Kidney glomerular epithelial cell (primary cell): ENCODE measurements around the gene MED17.
"Not testable (repeated sequence)": the region's sequence is repeated elsewhere in the genome, so short reads cannot be mapped to it uniquely, and the experiment has no call there.

Experiments used
- DNase-seq: peaks from one replicate; lab custom pipeline; 2025; lab: John Stamatoyannopoulos, UW

The MED17 gene, protein sequence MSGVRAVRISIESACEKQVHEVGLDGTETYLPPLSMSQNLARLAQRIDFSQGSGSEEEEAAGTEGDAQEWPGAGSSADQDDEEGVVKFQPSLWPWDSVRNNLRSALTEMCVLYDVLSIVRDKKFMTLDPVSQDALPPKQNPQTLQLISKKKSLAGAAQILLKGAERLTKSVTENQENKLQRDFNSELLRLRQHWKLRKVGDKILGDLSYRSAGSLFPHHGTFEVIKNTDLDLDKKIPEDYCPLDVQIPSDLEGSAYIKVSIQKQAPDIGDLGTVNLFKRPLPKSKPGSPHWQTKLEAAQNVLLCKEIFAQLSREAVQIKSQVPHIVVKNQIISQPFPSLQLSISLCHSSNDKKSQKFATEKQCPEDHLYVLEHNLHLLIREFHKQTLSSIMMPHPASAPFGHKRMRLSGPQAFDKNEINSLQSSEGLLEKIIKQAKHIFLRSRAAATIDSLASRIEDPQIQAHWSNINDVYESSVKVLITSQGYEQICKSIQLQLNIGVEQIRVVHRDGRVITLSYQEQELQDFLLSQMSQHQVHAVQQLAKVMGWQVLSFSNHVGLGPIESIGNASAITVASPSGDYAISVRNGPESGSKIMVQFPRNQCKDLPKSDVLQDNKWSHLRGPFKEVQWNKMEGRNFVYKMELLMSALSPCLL

GRCh38 chr11:93784145-93784934 lies at the start of gene MED17:
MED17 (plus strand) TSS chr11:93784282; CDS start chr11:93784514, 232 bp downstream.
- DNase-seq, result peak; percentile 89

GRCh38 chr11:93734427-93735222 lies 49.5 kb upstream of the MED17 start:
- DNase-seq, result no peak

- no peak for DNase-seq
These were observed 48.5 kb upstream of the MED17 start for GRCh38 chr11:93735627-93736026.

GRCh38 chr11:93736129-93736528 lies 48.0 kb upstream of the MED17 start:
- DNase-seq, result no peak

DNA sequence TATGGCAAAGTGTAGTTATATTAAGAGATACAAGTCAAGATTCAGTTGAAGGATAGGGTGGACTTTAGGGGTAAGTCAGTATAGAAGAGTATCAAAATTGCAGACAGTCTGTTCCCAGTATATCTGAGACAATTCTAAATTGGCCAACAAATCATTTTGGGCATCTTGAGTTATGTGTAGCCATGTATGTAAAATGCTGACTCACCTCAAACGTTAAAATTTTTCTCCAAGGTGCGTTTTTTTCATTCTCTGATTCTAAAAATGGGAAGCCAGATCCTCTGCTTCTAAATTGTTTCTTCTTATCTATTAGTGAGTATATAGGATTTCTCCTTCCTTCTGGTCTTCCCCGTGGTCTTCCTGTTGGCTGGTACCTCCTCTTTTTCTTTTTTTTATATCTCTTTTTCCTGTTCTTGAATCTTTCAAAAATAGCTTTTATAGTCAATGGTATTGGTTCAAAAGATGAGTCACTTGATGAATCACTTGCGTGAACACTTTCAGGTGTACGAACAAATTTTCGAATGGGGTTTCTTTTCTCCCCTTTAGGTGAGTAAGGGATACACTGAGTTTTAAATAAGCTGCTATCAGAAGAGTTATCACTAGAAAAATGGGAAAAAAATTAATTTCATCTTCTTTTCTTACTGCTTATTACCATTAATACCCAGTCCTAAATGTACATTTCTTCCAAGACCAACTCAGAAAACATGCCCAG lies 46.0 kb upstream of the MED17 start:
- no peak for DNase-seq

GRCh38 chr11:93738647-93739081 lies 45.4 kb upstream of the MED17 start:
- no peak for DNase-seq

GRCh38 chr11:93740031-93740729 lies 43.9 kb upstream of the MED17 start:
- peak; percentile 45 for DNase-seq

DNA sequence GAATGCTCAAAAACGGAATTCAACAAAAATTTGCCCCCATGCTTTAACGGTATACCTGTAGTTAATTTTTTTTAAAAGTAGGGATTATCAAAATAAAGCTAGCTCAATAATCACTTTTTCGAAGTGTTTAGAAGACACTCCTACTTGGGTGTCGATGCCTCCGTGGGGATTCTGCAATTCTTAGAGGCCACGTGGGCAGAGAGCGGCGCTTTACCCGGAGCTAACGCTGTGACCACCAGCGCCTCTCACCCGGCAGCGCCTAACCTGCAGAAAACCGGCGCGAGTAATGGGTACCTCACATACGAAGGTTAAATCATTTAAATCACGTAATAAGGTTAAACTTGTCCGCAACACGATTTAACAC lies 43.4 kb upstream of the MED17 start:
- DNase-seq, result peak; percentile 45

- DNase-seq, result peak; percentile 91
These were observed 42.8 kb upstream of the MED17 start, which contains the start of the genes C11orf54 and TAF1D for GRCh38 chr11:93741094-93741881. C11orf54 (plus strand) TSS chr11:93741672; CDS start chr11:93747394, 5,722 bp downstream. TAF1D (minus strand) TSS chr11:93741495; CDS start chr11:93739304, 2,191 bp downstream.

- DNase-seq, result no peak
These were observed 42.2 kb upstream of the MED17 start for GRCh38 chr11:93741882-93742226.

- DNase-seq, result no peak
These were observed 40.8 kb upstream of the MED17 start for GRCh38 chr11:93743291-93743690.

- no peak for DNase-seq
These were observed 39.4 kb upstream of the MED17 start for GRCh38 chr11:93744669-93745004.

- not testable (repeated sequence) for DNase-seq
These were observed 38.9 kb upstream of the MED17 start for GRCh38 chr11:93745005-93745755.

GRCh38 chr11:93746101-93746500 lies 38.0 kb upstream of the MED17 start:
- peak; percentile 46 for DNase-seq

DNA sequence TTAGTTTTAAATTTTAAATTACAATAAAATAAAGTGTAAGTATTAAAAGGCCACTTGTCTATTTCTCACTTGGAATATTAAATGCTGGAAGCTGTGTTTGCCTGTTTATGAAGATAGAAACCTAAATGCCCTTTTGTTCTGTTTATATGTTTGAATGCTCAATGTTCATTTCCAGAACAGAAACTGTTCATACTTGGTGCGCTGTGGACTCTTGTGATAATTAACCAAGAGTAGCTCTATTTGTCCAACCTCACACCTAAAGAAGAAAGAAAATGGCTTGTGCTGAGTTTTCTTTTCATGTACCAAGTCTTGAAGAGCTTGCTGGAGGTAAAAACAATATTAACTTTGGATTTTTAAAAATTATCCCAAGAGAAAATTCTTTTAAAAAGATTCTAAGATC lies 37.0 kb upstream of the MED17 start:
- DNase-seq, result peak; percentile 30

DNA sequence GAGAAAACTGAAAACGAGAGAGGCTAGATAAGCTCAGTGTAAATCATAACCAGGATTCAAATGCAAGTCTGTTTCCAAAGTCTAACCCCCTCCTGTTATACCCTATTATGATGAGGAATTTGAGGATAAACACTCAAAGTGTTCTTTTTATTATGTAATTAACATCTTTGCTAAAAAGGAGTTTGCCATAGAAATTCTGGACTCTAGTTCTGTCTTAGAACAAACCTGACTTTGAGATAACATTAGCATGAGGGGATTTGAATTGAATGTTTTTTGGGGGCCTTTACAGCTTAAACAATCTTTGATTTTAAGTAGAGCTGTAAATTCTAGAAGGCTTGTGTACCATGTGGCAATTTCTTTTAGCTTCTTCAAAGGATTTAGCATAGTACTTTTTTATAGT lies 33.1 kb upstream of the MED17 start:
- DNase-seq, result no peak

GRCh38 chr11:93753241-93753640 lies 30.8 kb upstream of the MED17 start:
- DNase-seq, result no peak

GRCh38 chr11:93756748-93757147 lies 27.3 kb upstream of the MED17 start:
- DNase-seq, result no peak

DNA sequence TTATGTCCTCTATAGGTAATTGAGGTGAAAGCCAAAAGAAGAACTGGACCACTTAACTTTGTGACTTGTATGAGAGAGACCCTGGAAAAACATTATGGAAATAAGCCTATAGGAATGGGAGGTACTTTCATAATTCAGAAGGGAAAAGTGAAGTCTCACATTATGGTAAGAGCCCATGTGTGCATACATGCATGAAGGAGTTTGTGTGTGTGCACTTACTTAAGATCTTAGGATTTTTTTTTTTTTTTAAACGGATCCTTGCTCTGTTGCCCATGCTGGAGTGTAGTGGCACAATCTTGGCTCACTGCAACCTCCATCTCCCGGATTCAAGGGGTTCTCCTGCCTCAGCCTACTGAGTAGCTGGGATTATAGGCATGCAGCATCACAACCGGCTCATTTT lies 26.8 kb upstream of the MED17 start:
- no peak for DNase-seq
